IMR-90 (cell line): ENCODE data around the gene LONP1.

Source experiments
- BHLHE40 ChIP-seq: fragments of 150-350 bp; IDR thresholded peaks from 2 replicates; pipeline ENCODE4 v1.6.1; 2016; ENCODE audit warnings: mild to moderate bottlenecking, low read depth, low read length
- CEBPB ChIP-seq: IDR thresholded peaks from 2 replicates; pipeline ENCODE4 v1.6.1; 2012; ENCODE audit warnings: low read depth, low read length, improper control_type of control experiment
- CTCF ChIP-seq: conservative IDR thresholded peaks from 2 replicates; pipeline ENCODE4 v1.5.1; 2012; ENCODE audit warnings: mild to moderate bottlenecking, low read depth, low read length, improper control_type of control experiment
- FOS ChIP-seq: fragments of 150-350 bp; IDR thresholded peaks from 2 replicates; pipeline ENCODE4 v1.6.1; 2016; ENCODE audit warnings: low read depth, low read length
- MXI1 ChIP-seq: IDR thresholded peaks from 2 replicates; pipeline ENCODE4 v1.6.1; 2012; ENCODE audit warnings: low read depth, mild to moderate bottlenecking, low read length, moderate library complexity, borderline replicate concordance
- POLR2A ChIP-seq: IDR thresholded peaks from 2 replicates; pipeline ENCODE4 v1.6.1; 2012; ENCODE audit warnings: mild to moderate bottlenecking, low read depth, low read length
- RAD21 ChIP-seq: IDR thresholded peaks from 2 replicates; pipeline ENCODE4 v1.6.1; 2012; ENCODE audit warnings: low read length, improper control_type of control experiment
- RCOR1 ChIP-seq: IDR thresholded peaks from 2 replicates; pipeline ENCODE4 v1.6.1; 2012; ENCODE audit warnings: mild to moderate bottlenecking, low read length, improper control_type of control experiment; ENCODE audit not compliant: insufficient replicate concordance
- RFX5 ChIP-seq: IDR thresholded peaks from 2 replicates; pipeline ENCODE4 v1.8.0; 2012; ENCODE audit warnings: low read depth, mild to moderate bottlenecking, low read length, moderate library complexity
- SMC3 ChIP-seq: fragments of 150-350 bp; IDR thresholded peaks from 2 replicates; pipeline ENCODE4 v1.6.1; 2016; ENCODE audit warnings: low read depth, mild to moderate bottlenecking, antibody characterized with exemption, low read length, moderate library complexity
- TF ChIP-seq, protein P1 (sequence below): fragments of 150-350 bp; IDR thresholded peaks from 2 replicates; pipeline ENCODE4 v1.6.1; 2017; ENCODE audit warnings: mild to moderate bottlenecking, antibody characterized with exemption, low read length, low read depth
- TF ChIP-seq, protein P2 (sequence below): fragments of 150-350 bp; IDR thresholded peaks from 2 replicates; pipeline ENCODE4 v1.6.1; 2016; ENCODE audit warnings: low read depth, mild to moderate bottlenecking, low read length, moderate library complexity, borderline replicate concordance

GRCh38 chr19:5677136-5677535 is 42.8 kb downstream of the LONP1 start:
- TF ChIP-seq RFX5 = no peak
- TF ChIP-seq RCOR1 = no peak
- no peak for TF ChIP-seq CTCF
- no peak for TF ChIP-seq FOS
- no peak for TF ChIP-seq POLR2A
- TF ChIP-seq, protein P1, sequence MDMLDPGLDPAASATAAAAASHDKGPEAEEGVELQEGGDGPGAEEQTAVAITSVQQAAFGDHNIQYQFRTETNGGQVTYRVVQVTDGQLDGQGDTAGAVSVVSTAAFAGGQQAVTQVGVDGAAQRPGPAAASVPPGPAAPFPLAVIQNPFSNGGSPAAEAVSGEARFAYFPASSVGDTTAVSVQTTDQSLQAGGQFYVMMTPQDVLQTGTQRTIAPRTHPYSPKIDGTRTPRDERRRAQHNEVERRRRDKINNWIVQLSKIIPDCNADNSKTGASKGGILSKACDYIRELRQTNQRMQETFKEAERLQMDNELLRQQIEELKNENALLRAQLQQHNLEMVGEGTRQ = no peak
- no peak for TF ChIP-seq MXI1
- no peak for TF ChIP-seq SMC3
- no peak for TF ChIP-seq RAD21
- TF ChIP-seq, protein P2, sequence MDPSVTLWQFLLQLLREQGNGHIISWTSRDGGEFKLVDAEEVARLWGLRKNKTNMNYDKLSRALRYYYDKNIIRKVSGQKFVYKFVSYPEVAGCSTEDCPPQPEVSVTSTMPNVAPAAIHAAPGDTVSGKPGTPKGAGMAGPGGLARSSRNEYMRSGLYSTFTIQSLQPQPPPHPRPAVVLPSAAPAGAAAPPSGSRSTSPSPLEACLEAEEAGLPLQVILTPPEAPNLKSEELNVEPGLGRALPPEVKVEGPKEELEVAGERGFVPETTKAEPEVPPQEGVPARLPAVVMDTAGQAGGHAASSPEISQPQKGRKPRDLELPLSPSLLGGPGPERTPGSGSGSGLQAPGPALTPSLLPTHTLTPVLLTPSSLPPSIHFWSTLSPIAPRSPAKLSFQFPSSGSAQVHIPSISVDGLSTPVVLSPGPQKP = no peak
- TF ChIP-seq CEBPB = no peak
- TF ChIP-seq BHLHE40 = no peak
